ENCODE measurements around the gene MNAT1.

DNA sequence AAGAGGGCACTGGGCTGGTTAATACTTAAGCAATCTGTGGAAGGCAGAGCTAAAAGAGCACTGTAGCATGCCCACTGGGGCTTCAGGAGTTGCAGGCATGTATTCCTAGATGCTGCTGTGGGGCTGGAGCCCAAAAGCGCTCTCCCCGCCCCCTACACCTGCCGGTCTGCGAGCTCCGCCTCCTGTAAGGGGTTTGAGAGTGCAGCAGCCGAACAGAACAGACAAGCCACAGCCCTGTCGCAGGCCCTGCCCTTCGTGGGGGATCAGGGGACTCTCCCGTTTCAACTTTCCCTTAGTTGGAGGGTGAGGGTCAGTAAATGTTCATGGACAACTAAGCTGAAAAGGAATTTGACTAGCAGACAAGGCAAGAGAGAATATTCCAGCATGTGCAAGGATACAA lies 264.1 kb downstream of the MNAT1 start:
- TF ChIP-seq, protein P1, sequence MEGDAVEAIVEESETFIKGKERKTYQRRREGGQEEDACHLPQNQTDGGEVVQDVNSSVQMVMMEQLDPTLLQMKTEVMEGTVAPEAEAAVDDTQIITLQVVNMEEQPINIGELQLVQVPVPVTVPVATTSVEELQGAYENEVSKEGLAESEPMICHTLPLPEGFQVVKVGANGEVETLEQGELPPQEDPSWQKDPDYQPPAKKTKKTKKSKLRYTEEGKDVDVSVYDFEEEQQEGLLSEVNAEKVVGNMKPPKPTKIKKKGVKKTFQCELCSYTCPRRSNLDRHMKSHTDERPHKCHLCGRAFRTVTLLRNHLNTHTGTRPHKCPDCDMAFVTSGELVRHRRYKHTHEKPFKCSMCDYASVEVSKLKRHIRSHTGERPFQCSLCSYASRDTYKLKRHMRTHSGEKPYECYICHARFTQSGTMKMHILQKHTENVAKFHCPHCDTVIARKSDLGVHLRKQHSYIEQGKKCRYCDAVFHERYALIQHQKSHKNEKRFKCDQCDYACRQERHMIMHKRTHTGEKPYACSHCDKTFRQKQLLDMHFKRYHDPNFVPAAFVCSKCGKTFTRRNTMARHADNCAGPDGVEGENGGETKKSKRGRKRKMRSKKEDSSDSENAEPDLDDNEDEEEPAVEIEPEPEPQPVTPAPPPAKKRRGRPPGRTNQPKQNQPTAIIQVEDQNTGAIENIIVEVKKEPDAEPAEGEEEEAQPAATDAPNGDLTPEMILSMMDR (IDR thresholded peaks at IDR 0.05; ENCODE audit: borderline replicate concordance, extremely low read depth, low read length, poor library complexity, severe bottlenecking), result no peak
- TF ChIP-seq EZH2 (IDR thresholded peaks at IDR 0.05; ENCODE audit: borderline replicate concordance, low read depth, low read length, severe bottlenecking), result no peak
